GM21447 (cell line): ENCODE data around the gene BSND.

Source experiments
- ATAC-seq: cut with Tn5 transposase; IDR thresholded peaks from one replicate; pipeline ENCODE4 v1.9.1; 2021; ENCODE audit not compliant: unreplicated experiment

Gene BSND

GRCh38 chr1:54975356-54976108 lies 23.2 kb upstream of the BSND start:
- ATAC-seq: no peak

DNA sequence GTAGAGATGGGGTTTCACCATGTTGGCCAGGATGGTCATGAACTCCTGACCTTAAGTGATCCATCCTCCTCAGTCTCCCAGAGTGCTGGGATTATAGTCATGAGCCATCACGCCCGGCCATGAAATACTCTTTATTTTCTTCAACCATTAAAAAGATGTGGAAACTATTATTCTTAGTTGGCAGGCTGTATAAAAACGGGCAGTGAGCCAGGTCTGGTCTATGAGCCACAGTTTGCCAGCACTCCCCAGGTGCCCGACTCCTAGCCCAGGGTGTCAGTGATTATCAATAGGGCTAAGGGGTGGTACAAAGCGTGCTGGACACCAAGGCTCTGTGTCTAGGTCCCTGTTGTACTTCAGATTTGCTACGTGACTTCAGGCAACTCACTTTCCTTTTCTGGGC lies 22.0 kb upstream of the BSND start:
- no peak for ATAC-seq

DNA sequence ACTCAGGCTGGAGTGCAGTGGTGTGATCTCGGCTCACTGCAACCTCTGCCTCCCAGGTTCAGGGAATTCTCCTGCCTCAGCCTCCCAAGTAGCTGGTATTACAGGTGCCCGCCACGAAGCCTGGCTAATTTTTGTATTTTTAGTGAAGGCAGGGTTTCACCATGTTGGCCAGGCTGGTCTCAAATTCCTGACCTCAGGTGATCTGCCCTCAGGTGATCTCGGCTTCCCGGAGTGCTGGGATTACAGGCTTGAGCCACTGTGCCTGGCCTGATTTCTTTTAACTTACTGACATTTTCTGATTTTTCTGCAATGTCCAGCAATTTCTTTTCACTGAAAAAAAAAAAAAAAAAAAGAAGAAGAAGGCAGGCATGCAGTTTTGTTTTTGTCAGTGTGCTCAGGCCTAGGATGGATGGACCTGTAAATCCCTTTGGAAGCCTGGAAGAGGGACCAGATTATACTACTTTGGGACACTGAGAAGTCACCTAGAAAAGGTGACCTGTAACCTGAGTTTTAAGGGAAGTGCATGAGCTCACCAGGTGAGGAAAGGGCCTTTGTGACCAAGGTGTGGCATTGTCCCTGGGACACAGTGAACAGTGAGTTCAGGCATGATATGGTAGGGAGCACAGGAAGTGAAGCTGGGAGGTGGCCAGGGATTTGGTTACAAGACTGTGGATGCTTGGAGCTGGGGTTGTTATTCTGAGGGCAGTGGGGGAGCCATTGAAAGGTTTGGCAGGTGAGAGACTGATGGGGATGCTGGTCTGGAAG lies 21.0 kb upstream of the BSND start:
- ATAC-seq: no peak

- no peak for ATAC-seq
Measured at GRCh38 chr1:54978528-54979326, 20.0 kb upstream of the BSND start.

- ATAC-seq: no peak
Measured at GRCh38 chr1:54979327-54979891, 19.3 kb upstream of the BSND start.

- ATAC-seq: no peak
Measured at GRCh38 chr1:54980046-54980527, 18.6 kb upstream of the BSND start.

- ATAC-seq: no peak
Measured at GRCh38 chr1:54980528-54981241, 18.0 kb upstream of the BSND start, which contains the start of gene TMEM61. TMEM61 (plus strand) TSS chr1:54980628; CDS start chr1:54981066, 438 bp downstream.

GRCh38 chr1:54981466-54981865 lies 17.3 kb upstream of the BSND start:
- ATAC-seq: no peak

DNA sequence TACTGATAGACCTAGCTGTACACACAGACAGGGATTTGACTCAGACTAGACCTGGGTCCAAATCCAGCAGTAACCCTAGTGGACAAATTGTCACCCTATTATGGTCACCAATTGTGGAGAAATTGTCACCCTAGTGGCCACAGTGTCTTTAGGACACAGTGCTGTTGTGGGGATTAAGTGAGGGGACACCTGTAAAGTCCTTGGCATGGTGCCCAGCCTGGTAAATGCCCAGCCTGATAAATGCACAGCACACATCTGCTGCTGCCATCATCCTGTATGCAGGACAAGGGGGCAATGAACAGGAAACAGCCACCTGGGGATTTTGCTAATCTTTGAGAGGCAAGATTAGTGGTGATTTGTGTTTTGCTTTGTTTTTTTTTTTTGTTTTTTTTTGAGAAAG lies 16.0 kb upstream of the BSND start:
- no peak for ATAC-seq

- no peak for ATAC-seq
Measured at GRCh38 chr1:54984131-54984842, 14.4 kb upstream of the BSND start.

DNA sequence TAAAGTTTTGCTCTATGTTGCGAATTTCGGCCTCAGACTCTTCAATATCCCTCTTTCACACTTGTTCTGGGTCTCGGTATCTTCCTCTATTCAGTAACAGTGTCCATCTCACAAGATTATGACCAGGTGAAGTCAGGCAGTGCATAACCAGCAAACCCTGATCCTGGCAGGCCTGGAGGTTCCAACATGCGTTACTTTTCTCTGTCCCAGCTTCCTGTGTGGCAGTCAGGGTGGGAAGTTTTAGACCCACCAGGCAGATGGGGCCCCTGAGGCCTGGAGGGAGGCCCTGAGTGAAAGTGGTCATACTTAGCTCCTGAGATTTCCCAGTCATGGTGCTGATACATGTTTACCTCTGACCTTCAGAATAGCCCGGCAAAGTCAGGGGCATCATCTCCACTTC lies 13.2 kb upstream of the BSND start:
- ATAC-seq: no peak

- ATAC-seq: no peak
Measured at GRCh38 chr1:54986025-54986424, 12.7 kb upstream of the BSND start.

GRCh38 chr1:54986533-54986932 lies 12.2 kb upstream of the BSND start:
- ATAC-seq: no peak

- no peak for ATAC-seq
Measured at GRCh38 chr1:54987427-54987826, 11.3 kb upstream of the BSND start.

GRCh38 chr1:54987919-54988705 lies 10.6 kb upstream of the BSND start:
- no peak for ATAC-seq

DNA sequence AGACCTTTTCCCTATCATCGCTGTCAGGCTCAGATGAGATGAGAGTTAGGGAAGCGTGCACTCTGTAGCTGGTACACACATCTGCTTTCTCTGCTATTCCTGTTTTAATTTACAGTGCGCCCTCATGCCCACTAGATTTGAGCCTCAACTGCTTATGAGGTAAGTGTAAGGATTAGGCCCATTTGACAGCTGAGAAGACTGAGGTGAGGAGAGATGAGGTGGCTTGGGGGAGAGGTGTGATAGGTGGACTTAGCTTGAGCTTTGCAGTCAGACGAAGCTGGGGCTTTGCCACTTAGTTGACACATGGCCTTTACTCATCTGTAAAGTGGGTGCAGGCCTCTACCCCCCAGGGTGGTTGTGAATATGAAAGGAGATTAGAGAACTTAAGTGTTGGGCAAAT lies 9.8 kb upstream of the BSND start:
- ATAC-seq: no peak

DNA sequence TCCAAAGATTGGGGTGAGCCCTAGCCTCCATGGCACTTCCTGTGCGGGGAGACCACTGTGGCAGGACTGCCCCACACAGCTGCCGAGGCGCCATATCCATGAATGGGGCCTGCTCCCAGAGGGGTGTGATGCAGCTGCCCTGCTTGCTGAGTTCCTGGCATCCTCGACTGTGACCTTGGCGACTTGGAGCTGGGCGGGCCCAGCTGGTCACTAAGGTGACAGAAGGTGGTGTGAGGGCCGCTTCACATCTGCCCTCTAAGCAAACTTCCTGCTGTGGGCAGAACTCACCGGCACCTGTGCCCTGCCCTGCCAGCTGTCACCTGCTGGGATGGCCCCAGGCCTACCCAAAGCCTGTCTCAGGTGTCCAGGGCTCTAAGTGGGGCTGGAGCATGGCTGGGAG lies 9.3 kb upstream of the BSND start:
- ATAC-seq: no peak

- no peak for ATAC-seq
Measured at GRCh38 chr1:54989968-54990810, 8.5 kb upstream of the BSND start.
